Stimulated activated CD4-positive, alpha-beta T cell treated with anti-CD3 and anti-CD28 coated beads, Interleukin-2, amount 100 ng/mL, for 48 hours (primary cell): ENCODE data around the gene NUDT6.

Experiments used
- DNase-seq, 2 donors: peaks; one replicate each; pipeline ENCODE4 v3.0.0-alpha.2; 2020

The NUDT6 gene

DNA sequence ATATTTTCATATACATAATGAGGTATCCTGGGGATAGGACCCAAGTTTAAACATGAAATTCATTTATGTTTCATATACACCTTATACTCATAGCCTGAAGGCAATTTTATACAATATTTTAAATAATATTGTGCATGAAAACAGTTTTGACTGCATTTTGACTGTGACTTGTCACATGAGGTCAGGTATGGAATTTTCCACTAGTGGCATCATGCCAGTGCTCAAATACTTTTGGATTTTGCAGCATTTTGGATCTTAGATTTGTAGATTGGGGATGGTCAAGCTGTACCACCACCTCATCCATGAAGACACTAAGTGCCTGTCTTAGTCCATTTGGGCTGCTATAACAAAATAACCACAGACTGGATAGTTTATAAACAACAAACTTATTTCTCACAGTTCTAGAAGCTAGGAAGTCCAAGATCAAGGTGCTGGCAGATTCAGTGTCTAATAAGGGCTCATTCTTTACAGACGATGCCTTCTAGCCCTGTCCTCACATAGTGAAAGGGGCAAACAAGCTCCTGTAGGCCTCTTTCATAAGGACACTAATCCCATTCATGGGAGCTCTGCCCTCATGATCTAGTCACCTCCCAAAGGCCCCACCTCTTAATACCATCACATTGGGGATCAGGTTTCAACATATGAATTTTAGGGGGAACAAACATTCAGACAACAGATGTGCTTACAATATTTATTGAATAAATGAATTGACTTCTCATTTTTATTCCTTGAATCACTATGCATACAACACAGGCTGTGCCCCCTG is 9.4 kb downstream of the NUDT6 start:
- DNase-seq = no peak

DNA sequence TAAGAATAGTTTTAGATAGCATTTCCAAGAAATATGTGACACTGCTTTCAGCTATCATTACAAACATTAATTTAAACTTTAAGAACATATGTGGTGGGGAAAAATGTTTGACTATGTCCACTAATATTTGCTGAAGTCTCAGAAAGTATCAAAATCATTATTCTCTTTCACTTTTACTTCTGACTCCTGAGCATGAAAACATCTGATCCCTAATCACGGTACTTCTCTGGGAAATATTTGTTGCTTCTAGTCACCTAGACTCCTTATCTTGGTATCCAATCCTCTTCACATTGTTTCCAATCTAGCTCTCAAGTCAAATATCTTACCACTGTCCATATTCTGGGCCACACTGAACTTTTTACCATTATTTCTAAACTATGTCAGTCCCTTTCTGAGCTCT is 10.8 kb downstream of the NUDT6 start:
- DNase-seq = no peak

DNA sequence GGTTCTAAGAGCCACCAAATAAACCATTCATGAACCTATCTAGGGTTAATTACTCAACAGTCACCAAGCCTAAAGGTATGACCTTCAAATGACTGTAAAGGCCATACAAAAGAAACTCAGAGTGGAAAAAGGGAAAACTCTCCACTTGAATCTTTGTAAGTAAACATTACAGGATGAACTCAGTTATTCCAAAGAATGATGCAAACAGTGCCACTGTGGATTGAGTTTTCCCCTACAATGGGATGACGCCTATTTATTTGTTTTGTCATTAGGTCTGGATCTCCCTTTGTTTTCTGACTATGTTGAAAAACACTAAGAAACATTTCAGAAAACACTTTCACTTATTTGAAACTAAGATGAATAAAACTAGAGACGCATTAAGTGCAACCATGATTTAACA is 12.7 kb downstream of the NUDT6 start:
- no peak for DNase-seq

DNA sequence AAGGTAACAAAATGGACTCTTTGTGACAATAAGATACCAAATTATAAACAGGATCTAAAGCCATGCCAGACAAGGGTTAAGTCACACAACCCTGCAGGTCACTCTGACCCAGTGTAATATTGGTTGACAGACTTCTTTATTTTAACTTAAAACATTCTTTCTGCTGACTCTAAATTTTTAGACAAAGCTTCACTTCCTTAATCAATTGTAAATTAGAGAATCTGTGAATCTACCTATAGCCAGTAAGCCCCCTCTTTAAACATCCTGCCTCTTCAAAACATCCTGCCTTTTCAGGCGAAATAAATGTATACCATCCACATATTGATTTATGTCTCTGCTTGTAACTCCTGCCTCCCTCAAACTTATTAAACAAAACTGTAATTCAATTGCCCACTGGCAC is 14.2 kb downstream of the NUDT6 start:
- DNase-seq = no peak

DNA sequence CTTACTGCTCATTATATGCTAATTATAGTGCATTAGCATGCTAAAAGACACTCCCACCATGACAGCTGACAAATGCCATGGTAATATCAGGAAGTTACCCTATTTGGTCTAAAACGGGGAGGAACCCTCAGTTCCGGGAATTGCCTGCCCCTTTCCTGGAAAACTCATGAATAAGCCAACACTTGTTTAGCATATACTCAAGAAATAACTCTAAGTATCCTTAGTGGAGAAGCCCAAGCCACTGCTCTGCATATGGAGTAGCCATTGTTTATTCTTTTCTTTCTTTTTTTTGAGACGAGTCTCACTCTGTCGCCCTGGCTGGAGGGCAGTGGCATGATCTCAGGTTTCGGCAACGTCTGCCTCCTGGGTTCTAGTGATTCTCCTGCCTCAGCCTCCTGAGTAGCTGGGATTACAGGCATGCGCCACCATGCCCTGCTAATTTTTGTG is 15.5 kb downstream of the NUDT6 start:
- no peak for DNase-seq

DNA sequence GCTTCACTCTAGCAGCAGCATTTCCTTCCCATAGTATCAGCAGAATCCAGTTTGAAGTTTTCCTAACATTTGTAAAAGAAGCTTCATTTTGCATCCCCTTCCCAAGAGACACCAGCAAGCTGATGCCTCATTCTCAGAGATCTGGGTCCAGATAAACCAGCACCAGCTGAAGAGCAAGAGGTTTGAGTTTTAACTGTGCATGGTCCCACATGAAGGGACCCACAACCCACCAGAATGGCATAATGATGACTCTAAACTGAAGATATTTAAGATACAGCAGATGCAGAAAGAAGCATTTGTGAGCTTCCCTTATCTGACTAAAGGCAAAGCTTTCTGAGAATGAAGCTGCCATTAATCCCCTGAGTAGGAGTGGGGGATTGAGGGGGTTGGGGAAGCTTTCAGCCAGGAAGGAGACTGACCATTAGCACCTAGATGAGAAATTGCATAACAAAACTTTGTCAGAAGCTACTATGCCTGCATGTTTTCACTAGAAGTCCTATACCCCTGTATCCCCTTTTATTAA is 18.6 kb downstream of the NUDT6 start:
- no peak for DNase-seq

DNA sequence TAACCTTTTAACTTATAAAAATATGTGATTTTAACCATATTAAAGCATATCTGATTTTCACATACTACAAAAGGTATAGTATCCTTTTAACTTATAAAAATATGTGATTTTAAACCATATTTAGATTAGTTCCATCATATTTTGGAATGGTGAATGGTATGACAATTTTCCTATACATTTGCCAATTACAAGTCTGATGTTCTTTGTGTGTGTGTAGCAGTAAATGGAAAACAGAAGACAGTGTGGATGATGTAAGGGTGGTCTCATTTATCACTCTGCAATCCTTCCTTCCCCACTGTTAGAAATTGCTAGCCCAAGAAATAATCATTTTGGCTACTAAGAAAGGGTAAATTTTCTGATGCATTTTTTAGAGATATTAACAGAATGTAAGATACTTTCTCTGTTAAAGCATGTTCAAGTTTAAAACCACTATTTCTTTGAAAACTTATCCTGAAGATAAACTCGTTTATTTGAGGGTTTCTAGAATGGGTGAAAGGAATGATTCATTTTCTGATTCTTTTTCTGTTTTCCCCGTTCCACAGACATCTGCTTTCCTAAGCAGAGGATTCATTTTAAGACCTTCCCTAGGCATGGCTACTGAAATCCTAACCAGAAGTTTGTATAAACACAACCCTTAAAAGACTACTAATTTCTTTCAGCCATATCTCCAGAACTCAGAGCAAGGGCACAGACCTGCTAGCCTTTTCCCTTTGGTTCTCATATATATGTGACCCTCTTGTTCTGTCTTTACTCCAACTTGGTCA is 21.0 kb downstream of the NUDT6 start:
- DNase-seq = no peak

DNA sequence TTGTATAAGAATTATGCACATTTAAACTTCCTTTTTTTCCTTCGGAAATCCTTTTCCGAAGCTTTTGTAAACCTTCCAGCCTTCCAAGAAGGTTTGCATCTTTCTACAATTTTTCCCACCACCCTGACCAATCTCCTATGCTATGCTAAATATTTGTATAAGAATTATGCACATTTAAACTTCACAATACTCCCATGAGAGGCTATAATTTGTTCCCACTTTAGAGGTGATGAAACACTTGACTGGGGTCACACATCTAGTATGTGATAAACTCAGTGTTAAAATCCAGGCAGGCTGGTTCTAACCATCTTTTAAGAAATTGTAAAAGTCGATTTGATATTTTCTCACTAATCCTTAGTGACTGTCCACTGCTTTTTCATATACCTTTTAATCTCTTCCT is 22.1 kb downstream of the NUDT6 start:
- DNase-seq = no peak

DNA sequence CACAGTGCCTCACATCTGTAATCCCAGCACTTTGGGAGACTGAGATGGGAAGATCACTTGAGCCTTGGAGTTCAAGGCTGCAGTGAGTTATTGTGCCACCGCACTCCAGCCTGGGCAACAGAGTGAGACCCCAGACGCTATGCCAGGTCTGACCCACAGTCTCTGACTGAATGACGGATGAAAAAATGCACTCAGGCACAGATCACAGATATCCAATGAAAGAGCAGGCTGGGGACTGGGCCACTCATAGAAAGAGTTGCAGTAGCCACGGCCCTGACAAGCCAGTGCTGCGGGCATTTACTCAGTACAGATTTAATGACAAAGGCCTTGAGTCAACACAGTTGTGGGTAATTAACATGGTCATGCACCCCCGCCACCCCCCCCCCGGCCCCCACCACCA is 22.7 kb downstream of the NUDT6 start:
- no peak for DNase-seq

DNA sequence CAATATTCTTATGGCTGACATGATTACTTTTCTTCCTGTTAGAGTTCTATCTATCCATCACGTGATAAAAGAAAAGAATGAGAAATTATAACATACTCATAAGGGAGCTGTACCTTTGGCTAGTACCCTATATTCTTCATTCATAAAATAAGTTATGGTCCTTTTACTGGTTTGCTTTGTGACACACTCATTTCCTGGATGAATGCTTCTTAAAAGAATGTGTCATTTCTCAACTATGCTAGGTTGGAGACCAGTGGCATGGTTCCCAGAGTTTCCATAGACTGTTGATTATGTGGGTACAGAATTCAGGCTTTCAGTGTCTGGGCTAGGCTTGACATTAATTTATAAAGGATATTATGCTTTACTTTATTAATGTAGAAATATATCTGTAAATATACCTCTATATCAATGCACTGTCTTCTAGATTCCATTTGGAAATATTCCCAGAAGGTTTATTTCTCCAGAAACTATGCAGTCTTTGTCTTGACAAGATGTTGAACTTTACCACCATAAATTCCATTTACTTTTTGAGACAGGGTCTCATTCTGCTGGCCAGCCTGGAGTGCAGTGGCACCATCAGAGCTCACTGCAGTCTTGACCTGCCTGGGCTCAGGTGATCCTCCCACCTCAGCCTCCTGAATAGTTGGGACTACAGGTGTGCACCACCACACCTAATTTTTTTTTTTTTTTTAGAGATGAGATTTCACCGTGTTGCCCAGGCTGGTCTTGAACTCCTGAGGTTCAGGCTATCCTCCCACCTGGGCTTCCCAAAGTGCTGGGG is 23.8 kb downstream of the NUDT6 start:
- DNase-seq = no peak

DNA sequence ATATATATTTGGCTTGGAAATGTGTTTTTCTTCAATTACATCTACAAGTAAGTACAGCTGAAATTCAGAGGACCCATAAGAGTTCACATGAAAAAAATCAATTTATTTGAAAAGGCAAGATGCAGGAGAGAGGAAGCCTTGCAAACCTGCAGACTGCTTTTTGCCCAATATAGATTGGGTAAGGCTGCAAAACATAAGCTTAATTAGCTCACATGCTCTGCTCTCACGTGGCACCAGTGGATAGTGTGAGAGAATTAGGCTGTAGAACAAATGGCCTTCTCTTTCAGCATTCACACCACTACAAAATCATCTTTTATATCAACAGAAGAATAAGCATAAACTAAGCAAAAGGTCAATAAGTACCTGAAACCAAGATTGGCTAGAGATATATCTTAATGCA is 26.1 kb downstream of the NUDT6 start:
- no peak for DNase-seq

DNA sequence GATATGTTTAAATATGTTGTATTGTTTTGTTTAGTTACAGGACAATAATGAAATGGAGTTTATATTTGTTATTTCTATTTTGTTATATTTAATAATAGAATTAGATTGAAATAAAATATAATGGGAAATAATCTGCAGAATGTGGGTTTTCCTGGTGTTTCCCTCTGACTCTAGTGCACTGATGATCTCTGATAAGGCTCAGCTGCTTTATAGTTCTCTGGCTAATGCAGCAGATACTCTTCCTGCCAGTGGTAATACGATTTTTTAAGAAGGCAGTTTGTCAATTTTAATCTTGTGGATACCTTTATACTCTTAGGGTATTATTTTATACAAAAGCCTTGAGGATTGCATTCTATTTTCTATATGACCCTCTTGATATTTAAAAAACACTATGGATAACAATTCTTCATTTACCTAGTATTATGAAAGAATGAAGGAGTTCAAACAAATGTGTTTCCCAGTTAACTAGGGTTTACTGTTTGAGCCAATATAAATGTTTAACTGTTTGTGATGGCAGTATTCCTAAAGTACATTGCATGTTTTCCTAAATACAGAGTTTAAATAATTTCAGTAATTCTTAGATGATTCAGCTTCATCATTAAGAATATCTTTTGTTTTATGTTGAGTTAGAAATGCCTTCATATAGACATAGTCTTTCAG is 26.9 kb downstream of the NUDT6 start:
- DNase-seq = no peak

DNA sequence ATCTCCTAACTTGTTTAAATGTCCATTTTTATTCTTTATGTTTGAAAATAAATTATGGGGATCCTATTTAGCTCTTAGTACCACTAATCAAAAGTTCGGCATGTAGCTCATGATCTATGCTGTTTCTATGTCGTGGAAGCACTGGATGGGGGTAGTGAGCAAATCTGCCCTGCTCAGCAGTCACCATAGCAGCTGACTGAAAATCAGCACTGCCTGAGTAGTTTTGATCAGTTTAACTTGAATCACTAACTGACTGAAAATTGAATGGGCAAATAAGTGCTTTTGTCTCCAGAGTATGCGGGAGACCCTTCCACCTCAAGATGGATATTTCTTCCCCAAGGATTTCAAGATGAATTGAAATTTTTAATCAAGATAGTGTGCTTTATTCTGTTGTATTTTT is 27.6 kb downstream of the NUDT6 start:
- no peak for DNase-seq

DNA sequence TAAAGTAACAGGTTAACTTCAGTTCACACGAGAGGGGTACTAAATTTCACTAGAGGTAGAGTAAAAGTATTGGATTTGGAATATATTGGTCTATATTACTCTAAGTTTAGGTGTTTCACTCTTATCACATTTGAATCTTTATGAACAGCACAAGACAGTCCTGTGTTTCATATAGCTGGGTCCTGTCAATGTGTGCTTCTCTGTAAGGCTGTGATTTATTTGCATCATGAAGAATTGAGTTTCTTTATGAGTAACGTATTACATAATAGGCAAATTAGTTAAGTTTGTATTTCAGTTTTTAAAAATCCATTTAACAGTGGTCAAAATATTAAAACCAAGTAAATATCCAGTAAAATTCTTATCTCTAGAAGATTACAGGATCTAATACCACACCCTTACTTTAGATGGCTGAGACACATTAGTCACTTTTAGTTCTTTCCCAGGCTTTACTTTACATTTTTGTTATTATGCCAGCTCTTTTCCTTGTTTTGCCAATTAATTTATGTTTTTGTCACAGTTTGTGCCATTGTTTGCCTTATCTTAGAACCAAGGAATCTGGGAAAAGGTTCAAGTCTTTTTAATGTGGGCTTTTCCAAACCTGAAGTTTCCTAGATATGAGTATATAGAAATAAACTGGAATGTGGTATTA is 32.1 kb downstream of the NUDT6 start:
- no peak for DNase-seq

DNA sequence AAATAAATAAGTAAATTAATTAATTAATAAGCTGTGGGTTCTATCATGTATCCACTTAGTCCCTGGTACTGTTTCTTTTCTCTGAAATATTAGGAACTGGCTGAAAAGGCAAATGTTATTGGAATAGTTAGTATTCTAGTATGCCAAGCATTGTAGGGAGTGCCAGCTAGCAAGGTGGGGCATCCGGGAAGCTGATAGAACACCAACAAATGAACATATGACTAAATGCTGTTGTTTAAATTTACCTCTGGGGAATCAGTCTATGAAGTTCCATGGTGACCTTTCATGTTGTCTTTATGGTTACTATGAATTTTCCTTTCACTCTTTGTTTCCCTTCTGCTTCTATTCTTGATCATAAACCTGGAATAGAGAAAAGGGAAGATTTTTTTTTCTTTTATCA is 32.7 kb downstream of the NUDT6 start:
- no peak for DNase-seq

DNA sequence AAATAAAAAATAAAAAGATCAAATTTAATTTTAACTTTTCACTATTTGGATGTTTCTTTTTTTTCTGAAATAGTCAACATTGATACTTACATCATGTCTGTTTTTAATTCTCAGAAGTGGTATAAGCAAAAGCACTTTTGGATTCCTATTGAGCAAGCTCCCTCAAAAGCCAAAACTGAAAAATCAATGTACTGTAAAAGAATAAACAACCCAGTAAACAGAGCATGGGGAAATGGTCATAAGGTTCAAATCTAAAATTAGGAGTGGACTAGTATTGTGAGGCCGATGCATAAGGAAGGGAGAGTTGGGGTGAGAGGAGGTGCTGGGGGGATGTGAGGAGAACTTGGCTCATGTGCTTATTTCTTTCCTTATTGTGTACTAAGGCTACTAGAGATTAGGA is 37.9 kb downstream of the NUDT6 start:
- DNase-seq = no peak

DNA sequence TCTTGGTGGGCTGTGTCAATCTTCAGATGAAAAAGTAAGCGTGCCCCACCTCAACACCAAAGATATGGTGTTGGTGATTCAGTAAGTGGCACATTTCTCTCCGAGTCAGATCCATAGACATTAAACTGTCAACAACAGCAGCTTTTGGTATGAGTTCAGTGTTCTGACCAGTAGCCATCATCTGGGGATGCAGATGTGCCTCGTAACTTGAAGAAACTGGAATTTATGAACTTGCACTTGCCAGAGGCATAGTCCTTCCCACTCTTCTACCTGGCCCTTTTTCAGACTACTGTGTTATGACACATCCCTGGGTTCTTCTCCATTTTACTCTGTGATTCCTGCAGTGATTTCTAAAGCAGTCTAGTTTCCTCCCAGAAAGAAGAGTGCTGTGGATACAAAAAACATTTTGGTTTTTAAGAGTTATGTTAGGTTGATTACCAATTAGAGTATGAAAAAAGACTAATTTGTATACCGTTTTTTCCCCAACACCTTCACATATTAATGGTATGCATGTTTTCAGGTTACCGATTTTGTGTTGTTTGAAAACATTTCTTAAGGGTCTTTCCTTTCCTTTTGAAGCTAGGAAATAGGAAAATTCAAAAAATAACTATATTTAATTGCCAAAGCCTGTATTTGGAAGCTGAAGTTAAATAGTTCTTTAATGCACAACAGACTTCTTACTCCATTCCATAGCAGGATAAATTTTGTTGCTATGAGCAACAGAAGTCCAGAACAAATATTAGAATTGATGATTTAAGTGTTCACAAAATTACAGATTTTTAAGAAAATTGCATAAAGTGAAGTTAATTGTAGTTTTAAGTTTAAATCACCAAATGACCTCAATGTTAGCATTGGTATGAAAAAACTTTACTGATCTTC is 39.3 kb downstream of the NUDT6 start:
- no peak for DNase-seq

DNA sequence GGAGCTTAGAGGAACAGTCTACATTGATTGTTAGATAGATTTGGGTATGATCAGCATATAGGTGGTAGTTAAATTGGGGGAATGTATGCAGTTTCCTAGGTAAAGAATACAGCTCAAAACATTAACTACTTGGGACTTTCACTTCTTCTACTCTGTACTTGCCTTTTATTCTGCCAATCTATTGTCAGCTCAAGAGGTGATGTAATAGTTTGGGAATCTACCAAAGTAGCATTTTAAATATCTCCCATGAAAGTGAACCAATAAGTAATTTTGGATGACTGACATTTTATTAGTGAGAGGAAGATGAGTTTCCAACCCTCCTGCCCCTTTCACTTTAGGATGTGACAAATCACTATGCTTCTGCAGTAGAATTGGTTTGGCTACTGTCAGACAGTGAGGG is 43.4 kb downstream of the NUDT6 start:
- no peak for DNase-seq

DNA sequence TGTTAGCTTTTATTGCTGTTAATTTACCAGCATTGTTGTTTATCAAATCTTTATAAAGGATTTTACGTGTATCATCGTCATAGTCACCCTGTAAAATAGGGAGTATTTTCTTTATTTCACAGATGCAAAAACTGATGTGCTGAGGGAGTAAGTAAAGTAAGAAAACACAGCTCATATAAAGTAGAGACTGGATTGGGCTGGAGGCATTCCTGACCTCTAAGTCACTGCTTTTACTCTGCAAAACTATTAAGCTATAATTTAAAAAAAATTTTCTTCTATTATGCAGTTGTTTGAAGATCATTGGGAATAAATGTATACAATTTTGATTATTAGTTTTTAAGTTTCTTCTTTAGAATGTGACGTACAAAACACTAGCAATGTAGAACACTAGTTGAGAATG is 45.9 kb downstream of the NUDT6 start:
- DNase-seq = no peak

DNA sequence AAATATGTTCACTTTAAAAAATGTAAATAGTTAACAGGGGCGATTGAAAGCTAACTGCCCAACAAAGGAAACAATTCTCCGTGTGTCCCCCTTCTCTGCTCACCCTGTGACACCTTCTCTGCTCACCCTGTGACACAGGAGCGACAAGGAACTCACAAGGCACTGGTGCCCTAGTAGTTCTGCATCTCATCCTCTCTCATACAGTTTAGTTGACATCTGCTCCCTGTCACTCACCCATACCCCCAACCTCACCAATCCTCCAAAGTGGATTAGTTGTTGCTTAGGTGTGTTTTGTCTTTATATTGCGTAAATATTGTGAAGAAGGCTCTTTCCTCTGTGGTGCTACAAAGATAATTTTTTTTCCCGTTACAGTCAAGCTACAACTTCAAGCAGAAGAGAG is 46.4 kb downstream of the NUDT6 start:
- DNase-seq = no peak

DNA sequence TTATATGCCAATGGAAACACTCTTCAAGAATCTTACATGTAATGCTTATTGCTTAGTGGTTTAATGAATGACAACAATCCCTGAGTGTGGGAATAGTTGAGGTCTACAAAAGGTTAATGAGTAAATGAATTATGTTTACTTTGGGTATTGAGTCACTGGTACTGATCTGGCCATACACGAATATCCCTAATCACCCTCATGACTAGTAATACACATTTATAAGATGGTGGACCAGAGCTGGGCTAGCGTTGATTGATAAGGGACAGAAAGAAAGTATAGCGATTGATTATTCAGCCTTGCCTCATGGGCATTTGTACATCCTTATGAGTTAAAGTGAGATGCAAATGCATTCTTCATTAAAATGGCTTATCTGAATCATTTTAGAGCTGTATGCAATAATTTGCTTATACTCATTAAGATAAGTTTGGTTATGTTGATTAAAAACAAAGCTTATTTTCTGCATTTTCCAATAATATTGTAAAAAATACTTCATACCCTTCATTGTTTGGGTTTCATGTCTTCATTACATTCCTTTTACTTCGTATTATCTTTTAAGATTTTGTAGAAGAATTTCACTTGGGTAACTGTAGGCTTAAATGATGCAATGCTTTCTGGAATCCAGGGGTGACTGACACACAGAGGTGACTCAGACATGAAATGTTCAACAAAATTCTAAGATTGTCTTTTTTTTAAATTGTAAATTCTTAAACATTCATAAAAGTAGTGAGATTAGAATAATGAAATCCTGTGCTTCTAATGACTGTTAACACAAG is 48.4 kb downstream of the NUDT6 start:
- DNase-seq = no peak
